ENCODE measurements around the gene CALHM6. TPM values are rescaled to one million over a fixed set of nuclear protein-coding genes. Genes with fewer than 3 reads are reported as not detected.

CALHM6 gene
- total RNA-seq, 1 donor from 2014 or later, result not detected

- H4K20me1 ChIP-seq (ENCODE audit: low read depth), result no peaks in the 10 kb centered on the region
- H3K27me3 Mint-ChIP-seq (ENCODE audit: insufficient read depth, low read depth), result peaks cover 3% of the 10 kb centered on the region
- no peak overlapping the region for H2AFZ ChIP-seq (replicated peaks)
- no peak overlapping the region for H3K9ac ChIP-seq
- H3K9me3 Mint-ChIP-seq, result peaks cover 2% of the 10 kb centered on the region
- no peak overlapping the region for H3K4me3 Mint-ChIP-seq
- TF ChIP-seq EZH2 (IDR thresholded peaks at IDR 0.05), result no peak
- TF ChIP-seq EZH2phosphoT487 (IDR thresholded peaks at IDR 0.05), result no peak
- no peak for TF ChIP-seq CTCF (IDR thresholded peaks at IDR 0.05)
- no peak overlapping the region for H3K4me2 ChIP-seq
- peaks cover 47% of the 10 kb centered on the region for H3K4me1 Mint-ChIP-seq
- H3K36me3 ChIP-seq, result no peaks in the 10 kb centered on the region
- H3K36me3 Mint-ChIP-seq, result peaks cover 13% of the 10 kb centered on the region
- H3K4me1 ChIP-seq, result peaks cover 15% of the 10 kb centered on the region
- H3K9me3 ChIP-seq (ENCODE audit: low read depth), result no peaks in the 10 kb centered on the region
- no peak overlapping the region for H3K27ac Mint-ChIP-seq
- no peak overlapping the region for H3K4me3 ChIP-seq
- no peak overlapping the region for H3K27ac ChIP-seq
- H3K27me3 ChIP-seq, result no peaks in the 10 kb centered on the region
- no peak for DNase-seq (ENCODE audit: low spot score)
- no peaks in the 10 kb centered on the region for H3K79me2 ChIP-seq (ENCODE audit: low read depth)
- no peaks in the 10 kb centered on the region for H3F3A ChIP-seq (ENCODE audit: low read depth)
Measured at GRCh38 chr6:116437656-116438055, 23.5 kb upstream of the CALHM6 start.

GRCh38 chr6:116438590-116439448, 22.4 kb upstream of the CALHM6 start:
- Mint-ChIP-seq H3K4me3 (peak overlapping the region; percentile 57), H3K27ac (peak overlapping the region; percentile 95), H3K36me3 (peaks cover 11% of the 10 kb centered on the region), H3K9me3 (peaks cover 2% of the 10 kb centered on the region), H3K4me1 (peaks cover 47% of the 10 kb centered on the region), H3K27me3 (ENCODE audit: insufficient read depth, low read depth) (peaks cover 3% of the 10 kb centered on the region)
- Histone ChIP-seq H3F3A (ENCODE audit: low read depth) (no peaks in the 10 kb centered on the region), H3K27me3 (no peaks in the 10 kb centered on the region), H3K79me2 (ENCODE audit: low read depth) (no peaks in the 10 kb centered on the region), H3K4me1 (peaks cover 18% of the 10 kb centered on the region), H3K36me3 (no peaks in the 10 kb centered on the region), H3K27ac (no peak overlapping the region), H4K20me1 (ENCODE audit: low read depth) (no peaks in the 10 kb centered on the region), H3K9ac (no peak overlapping the region), H3K4me3 (no peak overlapping the region), H3K9me3 (ENCODE audit: low read depth) (no peaks in the 10 kb centered on the region), H2AFZ (replicated peaks) (no peak overlapping the region), H3K4me2 (no peak overlapping the region)
- DNase-seq (ENCODE audit: low spot score), result no peak
- TF ChIP-seq EZH2phosphoT487 (IDR thresholded peaks at IDR 0.05) (no peak), CTCF (IDR thresholded peaks at IDR 0.05) (no peak), EZH2 (IDR thresholded peaks at IDR 0.05) (no peak)

GRCh38 chr6:116439522-116440051, 21.6 kb upstream of the CALHM6 start:
- Mint-ChIP-seq H3K36me3 (peaks cover 11% of the 10 kb centered on the region), H3K4me1 (peaks cover 50% of the 10 kb centered on the region), H3K27me3 (ENCODE audit: insufficient read depth, low read depth) (peaks cover 3% of the 10 kb centered on the region), H3K27ac (peak overlapping the region; percentile 88), H3K9me3 (peaks cover 2% of the 10 kb centered on the region), H3K4me3 (peak overlapping the region; percentile 19)
- no peak overlapping the region for H3K4me3 ChIP-seq
- no peak overlapping the region for H2AFZ ChIP-seq (replicated peaks)
- DNase-seq (ENCODE audit: low spot score), result no peak
- no peaks in the 10 kb centered on the region for H3K9me3 ChIP-seq (ENCODE audit: low read depth)
- no peaks in the 10 kb centered on the region for H3K79me2 ChIP-seq (ENCODE audit: low read depth)
- no peak overlapping the region for H3K9ac ChIP-seq
- H3K36me3 ChIP-seq, result no peaks in the 10 kb centered on the region
- no peaks in the 10 kb centered on the region for H3K27me3 ChIP-seq
- H3K4me2 ChIP-seq, result no peak overlapping the region
- no peaks in the 10 kb centered on the region for H3F3A ChIP-seq (ENCODE audit: low read depth)
- H3K27ac ChIP-seq, result no peak overlapping the region
- TF ChIP-seq EZH2 (IDR thresholded peaks at IDR 0.05), result no peak
- TF ChIP-seq EZH2phosphoT487 (IDR thresholded peaks at IDR 0.05), result no peak
- TF ChIP-seq CTCF (IDR thresholded peaks at IDR 0.05), result no peak
- H4K20me1 ChIP-seq (ENCODE audit: low read depth), result no peaks in the 10 kb centered on the region
- H3K4me1 ChIP-seq, result peaks cover 23% of the 10 kb centered on the region
